Activated CD4-positive, alpha-beta T cell treated with anti-CD3 and anti-CD28 coated beads, Interleukin-2, Interleukin-4, amounts not matched to agents 100 ng/mL and 50 ng/mL, durations not matched to agents 16 hours and 8 hours (primary cell): ENCODE data around the gene OBP2B.
"Not testable (repeated sequence)": the region's sequence is repeated elsewhere in the genome, so short reads cannot be mapped to it uniquely, and the experiment has no call there.

Source experiments
- DNase-seq: peaks from one replicate; pipeline ENCODE4 v3.0.0-alpha.2; 2020; ENCODE audit warnings: low spot score

Gene OBP2B

GRCh38 chr9:133221177-133221809 lies 12.2 kb upstream of the OBP2B start:
- peak; percentile 6 for DNase-seq

- DNase-seq, result not testable (repeated sequence)
These were observed 9.3 kb upstream of the OBP2B start for GRCh38 chr9:133218049-133218975.

- not testable (repeated sequence) for DNase-seq
These were observed 8.4 kb upstream of the OBP2B start for GRCh38 chr9:133217333-133217988.

- not testable (repeated sequence) for DNase-seq
These were observed 5.2 kb upstream of the OBP2B start for GRCh38 chr9:133214276-133214675.

- no peak for DNase-seq
These were observed 1.6 kb upstream of the OBP2B start for GRCh38 chr9:133210609-133211008.

GRCh38 chr9:133210202-133210532 lies 1.1 kb upstream of the OBP2B start:
- no peak for DNase-seq

GRCh38 chr9:133209327-133210201 lies 514 bp upstream of the OBP2B start:
- DNase-seq, result not testable (repeated sequence)

- DNase-seq, result not testable (repeated sequence)
These were observed 725 bp downstream of the OBP2B start for GRCh38 chr9:133208171-133208879.

GRCh38 chr9:133207540-133208170 lies 1.4 kb downstream of the OBP2B start:
- no peak for DNase-seq

GRCh38 chr9:133207021-133207531 lies 2.0 kb downstream of the OBP2B start:
- DNase-seq, result no peak

- no peak for DNase-seq
These were observed 2.8 kb downstream of the OBP2B start for GRCh38 chr9:133205996-133206931.

- DNase-seq, result not testable (repeated sequence)
These were observed 3.6 kb downstream of the OBP2B start for GRCh38 chr9:133205481-133205887.

GRCh38 chr9:133204993-133205336 lies 4.1 kb downstream of the OBP2B start:
- no peak for DNase-seq

GRCh38 chr9:133204335-133204992 lies 4.6 kb downstream of the OBP2B start:
- DNase-seq, result no peak

- no peak for DNase-seq
These were observed 5.5 kb downstream of the OBP2B start for GRCh38 chr9:133203506-133204075.

GRCh38 chr9:133202688-133203453 lies 6.2 kb downstream of the OBP2B start:
- DNase-seq, result no peak

- DNase-seq, result no peak
These were observed 6.9 kb downstream of the OBP2B start for GRCh38 chr9:133202145-133202513.
